Measurements from ENCODE around the gene NRG4.
A peak's percentile ranks its signal among the peaks of the same experiment; 100 is the strongest.

The NRG4 gene

GRCh38 chr15:75943246-75943645 lies 69.0 kb downstream of the NRG4 start:
- no peaks in the 10 kb centered on the region for H3K4me1 Mint-ChIP-seq
- no peaks in the 10 kb centered on the region for H3K27me3 Mint-ChIP-seq (ENCODE audit: low read depth)
- H3K36me3 Mint-ChIP-seq (ENCODE audit: low read depth): peaks cover 28% of the 10 kb centered on the region
- TF ChIP-seq CTCF (IDR thresholded peaks at IDR 0.05; ENCODE audit: unreplicated experiment in 3 of 3): no peak
- no peak overlapping the region for H3K4me3 Mint-ChIP-seq
- no peak overlapping the region for H3K27ac Mint-ChIP-seq
- peaks cover 11% of the 10 kb centered on the region for H3K9me3 Mint-ChIP-seq

GRCh38 chr15:75942464-75942863 lies 69.8 kb downstream of the NRG4 start:
- Mint-ChIP-seq H3K36me3 (ENCODE audit: low read depth) (peaks cover 36% of the 10 kb centered on the region), H3K4me3 (no peak overlapping the region), H3K27me3 (ENCODE audit: low read depth) (no peaks in the 10 kb centered on the region), H3K9me3 (peaks cover 11% of the 10 kb centered on the region), H3K4me1 (no peaks in the 10 kb centered on the region), H3K27ac (no peak overlapping the region)
- TF ChIP-seq CTCF (IDR thresholded peaks at IDR 0.05; ENCODE audit: unreplicated experiment in 3 of 3): no peak

DNA sequence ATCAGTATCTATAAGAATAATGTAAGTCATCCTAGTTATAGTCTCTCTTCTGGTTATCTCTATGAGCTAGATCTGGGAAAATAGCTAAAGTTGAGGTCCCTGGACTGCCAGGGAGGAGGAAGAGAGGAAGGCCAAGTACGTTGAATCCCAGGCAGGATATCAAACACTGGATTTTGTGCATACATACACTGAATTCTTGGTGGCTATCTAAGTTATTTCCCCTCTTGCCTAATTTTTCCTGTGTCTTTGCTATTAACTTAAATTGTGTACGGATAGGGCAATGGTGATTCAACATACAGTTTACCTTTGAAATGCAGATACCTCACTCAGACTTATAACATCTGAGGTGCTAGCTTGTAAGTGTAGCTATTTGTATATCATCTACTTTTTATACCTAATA lies 81.4 kb downstream of the NRG4 start:
- no peak overlapping the region for H3K27ac Mint-ChIP-seq
- no peaks in the 10 kb centered on the region for H3K27me3 Mint-ChIP-seq (ENCODE audit: low read depth)
- H3K4me3 Mint-ChIP-seq: no peak overlapping the region
- H3K9me3 Mint-ChIP-seq: no peaks in the 10 kb centered on the region
- no peak for TF ChIP-seq CTCF (IDR thresholded peaks at IDR 0.05; ENCODE audit: unreplicated experiment in 3 of 3)
- H3K36me3 Mint-ChIP-seq (ENCODE audit: low read depth): peaks cover 43% of the 10 kb centered on the region
- no peaks in the 10 kb centered on the region for H3K4me1 Mint-ChIP-seq

- no peak overlapping the region for H3K4me3 Mint-ChIP-seq
- no peaks in the 10 kb centered on the region for H3K9me3 Mint-ChIP-seq
- no peak for TF ChIP-seq CTCF (IDR thresholded peaks at IDR 0.05; ENCODE audit: unreplicated experiment in 3 of 3)
- H3K27ac Mint-ChIP-seq: no peak overlapping the region
- H3K36me3 Mint-ChIP-seq (ENCODE audit: low read depth): peaks cover 42% of the 10 kb centered on the region
- H3K4me1 Mint-ChIP-seq: no peaks in the 10 kb centered on the region
- no peaks in the 10 kb centered on the region for H3K27me3 Mint-ChIP-seq (ENCODE audit: low read depth)
Observed at GRCh38 chr15:75929799-75930565, 82.2 kb downstream of the NRG4 start.

DNA sequence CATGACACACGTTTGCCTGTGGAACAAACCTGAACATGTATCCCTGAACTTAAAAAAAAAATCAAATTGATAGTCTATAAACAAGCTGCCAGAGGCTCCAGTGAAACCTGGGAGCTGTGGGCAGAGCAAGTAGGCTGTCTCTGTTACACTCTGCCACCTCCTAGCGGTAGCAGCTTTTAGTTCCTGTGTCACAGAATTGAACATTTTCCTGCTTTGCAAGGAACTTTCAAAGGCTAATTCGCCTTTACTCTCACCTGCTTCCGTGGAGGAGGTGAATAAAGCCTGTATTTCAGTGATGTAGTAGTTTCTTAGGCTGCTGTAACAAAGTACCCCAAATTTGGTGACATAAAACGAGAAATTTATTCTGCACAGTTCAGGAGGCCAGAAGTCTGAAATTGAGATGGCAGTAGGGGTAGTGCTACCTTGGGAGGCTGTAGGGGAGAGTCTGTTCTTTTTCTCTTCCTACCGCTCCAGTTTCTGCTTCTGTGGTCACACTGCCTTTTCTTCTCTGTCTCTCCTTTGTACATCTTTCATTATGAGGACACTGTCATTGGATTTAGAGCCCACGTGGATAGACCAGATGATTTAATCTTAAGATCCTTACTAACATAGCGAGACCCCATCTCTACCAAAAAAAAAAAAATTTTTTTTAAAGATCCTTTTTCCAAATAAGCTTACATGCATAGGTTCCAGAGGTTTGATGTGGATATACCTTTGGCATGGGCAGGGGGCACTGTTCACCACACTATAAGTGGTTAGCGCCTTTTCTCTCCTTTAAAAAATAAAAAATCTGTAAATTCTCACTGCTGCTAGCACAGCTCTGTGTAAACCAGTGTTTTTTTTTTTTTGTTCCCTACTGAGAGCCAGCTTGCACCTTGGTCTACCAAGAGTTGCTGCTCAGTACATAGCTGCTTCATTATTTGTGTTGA lies 83.3 kb downstream of the NRG4 start:
- Mint-ChIP-seq H3K27me3 (ENCODE audit: low read depth) (no peaks in the 10 kb centered on the region), H3K36me3 (ENCODE audit: low read depth) (peaks cover 38% of the 10 kb centered on the region), H3K4me1 (no peaks in the 10 kb centered on the region), H3K4me3 (no peak overlapping the region), H3K9me3 (no peaks in the 10 kb centered on the region), H3K27ac (no peak overlapping the region)
- TF ChIP-seq CTCF (IDR thresholded peaks at IDR 0.05; ENCODE audit: unreplicated experiment in 3 of 3): peak; percentile 47 to 50 (median 49)
